NCI-H82 (cell line): ENCODE results near the gene AHCYL2.
A peak's percentile ranks its signal among the peaks of the same experiment; 100 is the strongest.
"Not testable (repeated sequence)": the region's sequence is repeated elsewhere in the genome, so short reads cannot be mapped to it uniquely, and the experiment has no call there.

Experiments used
- DNase-seq: peaks from one replicate; lab custom pipeline; 2025; lab: John Stamatoyannopoulos, UW

The AHCYL2 gene

DNA sequence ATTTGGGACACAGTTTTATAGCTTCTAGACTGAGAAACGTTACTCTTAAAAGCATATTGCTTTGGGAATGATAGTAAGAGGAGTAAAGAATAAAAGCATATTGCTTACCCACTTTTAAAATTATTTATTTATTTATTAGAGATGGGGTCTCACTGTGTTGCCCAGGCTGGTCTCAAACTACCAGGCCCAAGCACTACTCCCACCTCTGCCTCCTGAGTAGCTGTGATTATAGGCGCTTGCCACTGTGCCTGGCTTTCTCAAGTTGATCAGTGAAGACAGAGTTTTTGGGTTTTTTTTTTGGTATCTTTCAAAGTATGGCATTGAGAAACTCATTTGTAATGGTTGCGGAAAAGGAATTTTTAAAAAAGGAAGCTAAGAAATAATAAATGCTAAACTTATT lies 68.0 kb downstream of the AHCYL2 start:
- no peak for DNase-seq

DNA sequence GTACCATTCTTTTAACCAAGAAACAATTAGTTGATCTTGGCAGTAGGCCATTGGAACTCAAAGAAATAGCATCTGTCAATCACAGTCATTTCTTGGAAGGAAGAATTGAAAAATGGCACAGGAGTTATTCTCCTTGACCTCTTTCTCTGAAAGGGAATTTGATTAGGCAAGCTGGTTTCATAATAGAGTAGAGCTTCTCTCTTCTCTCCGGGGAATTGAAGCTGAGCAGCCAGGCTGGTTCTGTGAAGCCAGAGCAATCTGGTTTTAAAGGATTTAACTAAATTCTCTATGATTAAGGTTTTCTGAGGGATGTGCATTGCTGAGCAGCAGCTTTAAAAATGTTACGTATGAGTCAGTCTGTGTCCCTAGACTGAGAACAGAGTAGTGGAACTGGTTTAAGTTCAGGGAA lies 70.2 kb downstream of the AHCYL2 start:
- peak; percentile 83 for DNase-seq

DNA sequence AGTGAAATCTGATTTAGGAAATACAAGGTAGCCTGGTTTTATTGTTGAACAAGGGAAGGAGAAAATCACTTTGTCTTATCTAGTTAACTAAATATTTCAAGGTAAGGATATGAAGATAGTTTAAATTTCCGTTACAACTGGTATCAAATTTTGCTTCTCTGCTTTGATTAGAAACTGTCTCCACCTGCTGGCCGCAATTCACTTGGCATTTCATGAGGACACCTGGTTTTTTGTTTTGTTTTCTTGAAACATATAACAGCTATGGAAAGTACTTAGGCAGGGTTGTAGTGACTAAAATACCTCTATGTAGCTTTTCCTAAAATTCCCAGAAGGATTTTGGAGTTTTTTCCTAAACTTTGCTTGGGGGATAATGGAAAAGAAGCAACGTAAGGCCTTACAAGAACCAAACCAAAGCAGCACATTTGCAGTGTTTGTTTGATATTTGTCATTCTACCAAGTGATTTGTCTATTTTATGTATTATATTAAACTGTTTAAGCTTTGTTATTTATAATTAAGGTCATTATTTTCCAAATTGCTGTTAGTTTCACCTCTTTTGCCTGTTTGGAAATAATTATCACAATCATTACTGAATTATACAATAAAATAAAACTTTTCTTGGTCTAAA lies 73.6 kb downstream of the AHCYL2 start:
- DNase-seq, result peak; percentile 66

DNA sequence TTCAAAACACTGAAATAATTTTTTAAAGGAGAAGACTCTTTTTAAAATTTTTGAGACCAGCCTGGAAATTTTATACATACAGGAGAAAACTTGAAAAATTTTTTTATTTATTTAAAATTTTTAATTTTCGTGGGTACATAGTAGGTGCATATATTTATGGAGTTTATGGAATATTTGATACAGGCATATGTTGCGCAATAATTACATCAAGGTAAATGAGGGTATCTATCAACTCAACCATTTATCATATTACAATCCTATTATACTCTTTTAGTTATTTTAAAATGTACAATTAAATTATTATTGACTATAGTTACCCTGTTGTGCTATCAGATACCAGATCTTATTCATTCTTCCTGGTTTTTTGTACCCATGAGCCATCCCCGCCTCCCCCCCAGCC lies 75.1 kb downstream of the AHCYL2 start:
- no peak for DNase-seq

DNA sequence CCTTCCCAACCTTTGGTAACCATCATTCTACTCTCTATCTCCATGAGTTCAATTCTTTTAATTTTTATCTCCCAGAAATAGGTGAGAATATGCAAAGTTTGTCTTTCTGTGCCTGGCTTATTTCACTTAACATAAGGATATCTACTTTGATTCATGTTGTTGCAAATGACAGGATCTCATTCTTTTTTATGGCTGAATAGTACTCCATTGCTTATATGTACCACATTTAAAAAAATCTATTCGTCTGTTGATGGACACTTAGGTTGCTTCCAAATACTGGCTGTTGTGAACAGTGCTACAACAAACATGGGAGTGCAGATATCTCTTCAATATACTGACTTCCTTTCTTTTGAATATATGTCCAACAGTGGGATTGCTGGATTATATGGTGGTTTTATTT lies 75.5 kb downstream of the AHCYL2 start:
- DNase-seq, result not testable (repeated sequence)

DNA sequence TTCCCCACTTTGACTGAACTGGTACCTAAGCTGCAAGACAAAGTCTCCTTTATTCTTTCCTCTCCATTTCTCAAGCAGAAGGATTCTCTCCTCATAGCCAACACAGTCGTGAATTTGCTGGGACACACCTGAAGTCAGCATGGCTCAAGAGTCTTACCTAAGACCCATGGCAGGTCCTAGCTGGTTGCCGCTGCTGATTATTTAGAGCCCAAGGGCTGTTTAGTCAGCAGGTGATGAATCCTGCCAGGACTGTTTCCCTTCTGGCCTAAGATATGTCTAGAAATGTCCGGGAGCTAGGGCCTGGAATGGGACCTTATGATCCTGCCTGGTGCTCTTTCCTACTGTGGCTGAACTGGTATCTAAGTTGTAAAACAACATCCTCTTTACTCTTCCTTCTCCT lies 82.8 kb downstream of the AHCYL2 start:
- no peak for DNase-seq

DNA sequence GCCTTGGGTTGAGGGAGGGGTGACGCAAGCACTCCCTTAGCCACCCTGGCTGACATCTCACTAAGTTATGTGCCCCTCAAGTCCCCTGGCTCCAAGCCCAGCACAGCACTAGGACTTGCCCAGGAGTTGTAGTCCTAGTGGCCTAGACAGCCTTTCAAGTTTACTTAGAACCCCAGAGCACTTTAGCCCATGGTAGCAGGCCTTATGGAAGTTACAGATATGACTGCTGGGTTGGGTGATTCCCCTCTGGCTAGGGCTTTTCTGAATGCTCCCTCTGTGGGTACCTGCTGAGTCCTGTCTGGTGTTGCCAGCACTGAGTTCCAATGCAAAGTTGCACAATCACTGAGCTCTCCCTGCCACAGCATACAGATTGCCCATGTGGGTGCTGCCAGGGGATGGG lies 83.2 kb downstream of the AHCYL2 start:
- no peak for DNase-seq

DNA sequence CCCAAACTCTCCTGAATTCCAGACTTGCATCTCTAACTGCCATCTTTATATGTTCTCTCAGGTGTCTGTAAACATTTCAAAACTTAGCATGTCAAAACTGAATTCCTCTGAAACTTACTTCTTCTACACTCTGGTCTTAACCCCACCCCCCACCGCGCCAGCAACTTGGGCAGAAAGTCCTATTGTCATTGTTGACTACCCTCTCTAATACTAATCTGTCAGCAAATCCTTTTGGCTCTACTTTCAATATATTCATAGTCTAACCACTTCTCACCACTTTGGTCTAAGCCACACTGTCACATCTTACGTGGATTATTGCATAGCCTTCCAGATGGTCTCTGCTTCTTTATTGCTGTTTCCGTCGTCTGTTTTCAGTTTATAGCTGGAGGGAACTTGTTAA lies 86.6 kb downstream of the AHCYL2 start:
- DNase-seq, result peak; percentile 87

DNA sequence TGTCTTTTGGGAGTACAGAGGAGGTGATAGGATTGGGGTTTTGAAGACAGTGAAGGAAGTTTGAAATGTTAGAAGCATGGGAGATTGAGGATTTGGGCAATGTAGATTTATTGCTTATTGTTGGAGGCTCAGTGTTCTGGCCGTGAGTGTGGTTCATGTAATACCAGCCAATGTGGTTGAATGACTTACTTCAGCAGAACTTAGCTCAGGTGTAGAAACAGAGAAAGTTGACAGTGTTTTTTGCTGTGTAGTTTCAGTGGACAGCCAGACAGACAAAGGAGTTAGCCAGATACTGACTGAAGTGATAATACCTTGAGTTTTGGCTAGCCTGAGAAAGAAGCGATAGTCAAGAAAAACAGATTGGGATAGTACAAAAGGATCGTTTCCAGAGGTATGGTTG lies 88.5 kb downstream of the AHCYL2 start:
- no peak for DNase-seq

DNA sequence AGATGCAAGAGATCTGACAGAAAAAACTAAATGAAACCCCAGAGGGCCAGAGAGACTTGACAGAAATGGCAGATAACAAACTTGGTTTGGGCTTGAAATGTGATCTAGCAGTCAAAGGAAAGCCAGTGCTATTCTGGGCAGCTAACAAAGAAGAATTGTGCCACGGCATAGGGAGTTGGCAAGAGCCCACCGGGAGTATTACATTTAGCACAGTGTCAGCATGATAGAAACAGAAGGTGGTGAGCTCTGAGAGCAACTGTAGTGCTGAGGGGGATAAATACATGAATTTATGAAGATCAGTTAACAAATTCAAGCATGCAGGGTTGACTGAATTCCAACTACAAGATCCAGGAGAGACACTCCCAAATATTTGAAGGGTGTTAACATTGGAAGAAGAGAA lies 91.1 kb downstream of the AHCYL2 start:
- no peak for DNase-seq

DNA sequence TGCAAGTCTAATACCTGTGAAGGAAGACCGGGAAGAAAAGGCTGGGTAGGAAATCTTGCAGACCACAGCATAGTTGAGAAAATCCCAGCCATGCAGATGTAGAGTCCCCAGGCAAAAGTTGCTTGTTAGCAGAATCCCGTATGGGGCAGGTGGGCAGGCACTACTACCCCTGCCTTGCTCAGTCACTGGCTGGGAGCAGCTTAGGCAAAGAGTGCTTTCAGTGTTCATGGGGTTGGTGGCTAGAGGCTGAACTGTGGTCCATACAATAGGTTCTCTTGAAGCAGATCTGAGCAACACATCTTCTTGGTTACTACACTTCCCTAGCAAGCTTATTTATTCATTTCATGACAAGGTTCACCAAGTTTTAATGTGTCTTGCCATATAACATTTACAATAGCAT lies 92.6 kb downstream of the AHCYL2 start:
- no peak for DNase-seq

DNA sequence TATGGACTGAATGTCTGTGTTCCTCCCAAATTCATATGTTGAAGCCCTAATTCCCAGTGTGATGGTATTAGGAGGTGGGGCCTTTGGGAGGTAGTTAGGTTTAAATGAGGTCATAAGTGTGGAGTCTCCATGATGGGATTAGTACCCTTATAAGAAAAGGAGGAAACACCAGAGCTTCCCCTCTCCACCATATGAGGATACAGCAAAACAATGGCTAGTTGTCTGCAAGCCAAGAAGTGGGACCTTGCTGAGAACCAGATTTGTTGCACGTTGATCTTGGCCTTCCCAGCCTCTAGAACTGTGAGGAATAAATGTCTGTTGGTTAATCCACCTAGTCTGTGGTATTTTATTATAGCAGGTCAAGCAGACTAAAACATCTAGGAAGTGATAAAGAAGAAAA lies 102.2 kb downstream of the AHCYL2 start:
- peak; percentile 14 for DNase-seq

DNA sequence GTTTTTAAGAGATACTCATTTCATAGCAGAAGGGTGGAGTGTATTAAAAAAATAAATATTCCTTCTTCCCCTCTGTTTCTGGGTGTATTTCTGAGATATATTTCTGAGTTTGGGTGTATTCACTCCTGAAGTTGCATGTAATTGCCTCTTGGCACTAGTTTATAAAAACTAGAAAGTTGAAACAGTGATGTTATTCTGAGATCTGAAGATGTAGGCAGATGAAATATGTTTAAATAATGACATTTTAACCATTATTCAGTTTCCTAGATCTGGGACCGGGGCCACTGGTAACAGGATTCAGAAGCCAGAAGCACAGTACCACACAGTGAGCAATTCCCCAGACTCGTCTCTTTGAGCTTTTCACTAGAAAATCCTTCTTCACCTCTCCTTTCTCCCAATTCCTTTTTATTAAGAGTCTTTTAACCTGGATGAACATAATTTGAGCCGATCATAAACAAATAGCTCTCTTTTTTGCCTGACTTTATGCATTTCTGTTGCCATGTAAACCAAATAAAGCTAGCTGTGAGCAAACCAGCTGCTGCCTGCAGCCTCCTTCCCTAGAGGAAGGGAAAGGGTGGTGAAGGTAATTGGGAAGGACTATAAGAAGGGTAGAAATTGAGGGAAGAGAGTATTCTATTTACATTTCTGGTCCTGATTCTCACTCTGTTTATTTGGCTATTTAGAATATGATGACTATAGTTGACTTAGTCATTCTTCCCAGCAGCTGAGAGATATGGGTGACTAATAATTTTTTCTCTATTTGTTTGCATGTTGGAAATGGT lies 107.6 kb downstream of the AHCYL2 start:
- DNase-seq, result no peak

DNA sequence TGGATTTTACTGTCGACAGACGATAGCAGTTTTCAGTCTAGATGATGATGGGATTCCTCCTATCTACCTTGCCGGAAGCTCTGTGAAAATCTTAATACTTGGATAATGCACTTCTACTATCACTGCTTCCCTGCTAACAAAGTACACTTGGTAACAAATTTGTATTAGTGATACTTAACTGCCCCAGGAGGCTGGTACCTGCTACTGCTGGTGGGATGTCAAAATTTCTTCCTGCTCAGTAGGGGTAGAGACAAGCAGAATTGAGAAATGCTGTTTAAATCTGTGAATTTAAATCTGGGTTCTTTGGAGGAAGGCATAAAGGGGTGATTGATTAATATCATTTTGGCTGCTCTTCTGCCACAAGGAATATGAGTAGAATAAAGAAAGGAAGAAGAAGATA lies 109.6 kb downstream of the AHCYL2 start:
- no peak for DNase-seq

DNA sequence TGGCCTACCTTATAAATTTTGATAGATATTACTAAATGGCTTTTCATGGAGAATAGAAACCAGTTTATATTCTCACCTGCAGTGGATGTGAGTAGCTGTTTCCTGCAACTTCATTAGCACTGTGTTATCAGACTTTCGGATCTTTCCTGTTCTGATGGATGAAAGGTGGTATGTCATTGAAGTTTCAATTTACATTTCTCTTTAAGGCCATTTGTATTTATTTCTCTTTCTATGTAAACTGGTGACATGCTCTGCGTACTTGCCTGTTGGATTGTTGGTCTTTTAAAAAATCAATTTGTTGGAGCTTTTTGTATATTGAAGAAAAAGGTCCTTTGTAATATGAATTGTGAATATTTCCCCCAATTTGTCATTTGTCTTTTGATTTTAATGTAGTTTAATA lies 113.6 kb downstream of the AHCYL2 start:
- no peak for DNase-seq

DNA sequence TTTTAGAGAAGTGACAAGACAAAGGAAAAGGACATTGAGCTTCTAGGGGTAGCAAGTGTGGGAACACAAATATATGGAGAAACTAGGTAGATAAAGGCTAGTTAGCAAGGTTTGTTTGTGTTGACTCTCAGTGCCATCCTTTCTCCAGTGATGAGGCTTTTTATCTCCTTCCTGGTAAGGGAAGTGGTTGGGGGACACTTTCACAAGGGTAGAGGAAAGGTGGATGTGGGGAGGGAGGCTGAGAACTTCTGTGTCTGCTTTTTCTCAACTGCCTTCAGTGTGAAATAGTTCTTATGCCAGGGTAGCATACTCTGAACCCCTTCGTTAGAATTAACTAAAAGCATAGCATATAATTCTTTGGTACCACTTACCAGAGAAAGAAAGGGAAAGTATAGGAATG lies 116.4 kb downstream of the AHCYL2 start:
- no peak for DNase-seq

DNA sequence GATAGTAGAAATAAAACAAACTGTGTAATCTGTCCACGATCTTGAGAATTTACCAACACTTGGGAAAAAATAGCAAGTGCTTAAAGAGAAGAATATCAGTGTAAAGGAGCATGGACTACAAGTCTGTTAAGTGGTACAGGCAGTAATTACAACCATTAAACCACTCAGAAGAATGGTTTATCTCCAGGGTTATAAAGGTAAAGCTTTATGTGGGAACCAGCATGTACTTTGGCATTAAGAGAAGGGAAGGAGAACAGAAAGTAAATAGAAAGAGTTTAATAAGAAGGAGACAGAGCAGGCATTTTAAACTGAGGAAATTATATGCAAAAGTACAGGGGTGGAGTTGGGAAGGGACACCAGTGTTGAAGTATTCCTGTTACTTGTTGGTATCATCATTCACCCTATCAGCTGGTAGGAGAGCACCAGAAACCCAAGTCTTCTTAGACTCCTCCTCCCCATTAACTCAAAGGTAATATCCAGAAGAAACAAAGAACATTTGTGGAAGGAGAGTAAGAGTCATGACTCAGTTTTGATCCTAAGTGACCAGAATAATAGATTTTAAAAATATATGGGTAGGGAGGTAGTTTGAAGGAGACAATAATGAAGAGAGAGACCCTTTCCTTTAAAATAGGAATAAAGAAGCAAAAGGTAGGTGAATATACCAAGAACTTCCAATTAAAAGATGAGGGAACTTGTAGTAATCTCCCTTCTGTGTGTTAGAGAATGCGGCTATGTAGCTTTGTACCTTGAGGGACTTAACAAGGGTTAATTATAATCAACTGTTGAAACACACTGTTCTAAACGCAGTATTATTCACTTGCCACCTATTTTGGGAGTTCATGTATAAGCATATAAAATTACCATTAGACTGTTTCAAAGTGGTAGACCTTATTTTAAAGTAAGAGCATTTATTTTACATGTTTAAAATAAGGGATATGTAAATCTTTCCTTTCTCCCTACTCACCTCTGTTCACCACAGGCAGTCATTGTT lies 117.3 kb downstream of the AHCYL2 start:
- DNase-seq, result no peak

DNA sequence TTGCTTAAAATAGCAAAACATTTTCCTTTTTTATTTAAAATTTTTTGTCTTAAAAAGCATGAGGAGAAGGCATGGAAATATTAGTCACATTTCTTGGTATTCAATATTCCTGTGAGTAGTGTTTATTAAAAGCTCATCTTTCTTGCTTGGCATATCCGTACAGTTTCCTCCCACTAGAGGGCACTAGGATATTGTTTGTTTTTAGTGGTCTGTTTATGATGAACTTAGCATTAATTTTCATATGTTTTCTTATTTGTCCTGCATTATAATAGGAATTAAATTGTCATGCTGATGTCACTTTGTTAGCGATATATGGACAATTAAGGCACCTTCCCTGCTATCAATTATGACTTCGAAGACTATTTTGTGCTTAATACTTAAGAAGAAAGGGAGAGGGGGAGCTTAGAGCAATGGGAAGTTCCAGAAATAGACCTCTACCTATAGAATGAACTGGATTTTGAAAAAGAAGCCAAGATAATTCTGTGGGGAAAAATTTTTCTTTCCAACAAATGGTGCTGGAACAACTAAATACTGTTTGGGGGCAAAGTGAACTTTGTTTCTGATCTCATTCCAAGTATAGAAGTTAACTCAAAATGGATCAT lies 118.4 kb downstream of the AHCYL2 start:
- peak; percentile 59 for DNase-seq

DNA sequence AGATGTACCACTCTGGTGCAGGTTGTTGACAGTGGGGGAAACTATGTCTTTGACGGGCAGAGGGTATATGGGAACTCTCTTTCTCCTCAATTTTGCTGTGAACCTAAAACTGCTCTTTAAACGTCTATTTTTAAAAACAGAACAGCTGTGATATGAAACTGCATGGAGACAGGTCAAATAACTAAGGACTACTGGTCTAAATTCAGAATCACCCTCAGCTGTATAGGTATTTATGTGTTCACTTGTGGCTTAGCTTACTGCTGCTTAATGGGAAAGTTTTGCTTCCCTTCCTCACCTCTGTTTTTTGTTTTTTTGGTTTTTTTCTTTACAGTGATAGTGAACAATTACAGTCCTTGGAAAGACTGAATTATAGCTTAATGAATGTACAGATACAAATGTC lies 122.5 kb downstream of the AHCYL2 start:
- DNase-seq, result no peak

DNA sequence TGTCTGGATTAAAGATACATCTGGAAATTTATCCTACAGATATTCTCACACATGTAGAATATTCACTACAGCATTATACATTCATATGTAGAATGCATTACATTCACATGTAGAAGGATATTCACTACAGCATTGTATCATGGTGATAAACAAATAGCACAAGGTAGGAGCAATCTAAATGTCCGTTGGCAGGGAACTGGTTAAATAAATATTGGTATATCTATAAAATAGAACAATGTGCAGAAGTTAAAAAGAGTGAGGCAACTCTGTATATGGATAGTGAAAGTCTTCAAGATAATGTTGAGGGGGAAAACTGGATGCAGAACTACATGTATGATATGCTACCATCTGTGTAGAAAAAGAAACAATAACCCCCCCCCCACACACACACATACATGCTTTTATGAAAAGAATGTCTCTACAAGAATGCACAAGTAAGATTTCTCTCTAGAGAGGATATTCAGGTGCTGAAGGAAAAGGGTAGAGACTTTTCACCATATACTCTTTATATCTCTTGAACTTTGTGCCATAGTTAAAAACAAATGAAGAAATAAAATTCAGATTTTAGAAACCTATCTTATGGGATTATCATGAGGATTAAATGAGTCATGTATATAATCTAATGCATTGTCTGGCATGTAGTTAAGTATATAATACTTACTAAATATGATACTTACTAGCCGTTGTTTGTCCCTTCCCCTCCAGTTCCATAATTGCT lies 123.4 kb downstream of the AHCYL2 start:
- no peak for DNase-seq

DNA sequence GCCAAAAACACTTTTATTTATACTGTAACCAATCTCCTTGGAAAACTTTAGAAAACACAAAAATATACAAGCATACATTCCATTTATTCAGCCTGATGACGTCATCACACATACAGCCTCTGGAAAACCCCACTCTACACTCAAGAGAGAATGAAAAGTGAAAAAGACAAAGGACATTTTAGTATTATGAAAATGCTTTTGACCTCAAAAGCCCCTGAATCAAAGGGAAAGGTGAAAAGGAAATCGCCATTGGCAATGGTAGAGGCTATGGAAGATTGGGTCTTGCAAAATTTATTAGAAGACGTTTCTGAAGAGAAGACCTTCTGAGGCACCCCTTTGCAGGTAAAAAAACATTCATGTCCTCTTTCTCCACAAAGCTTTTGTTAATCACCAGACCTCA lies 126.5 kb downstream of the AHCYL2 start:
- DNase-seq, result no peak

DNA sequence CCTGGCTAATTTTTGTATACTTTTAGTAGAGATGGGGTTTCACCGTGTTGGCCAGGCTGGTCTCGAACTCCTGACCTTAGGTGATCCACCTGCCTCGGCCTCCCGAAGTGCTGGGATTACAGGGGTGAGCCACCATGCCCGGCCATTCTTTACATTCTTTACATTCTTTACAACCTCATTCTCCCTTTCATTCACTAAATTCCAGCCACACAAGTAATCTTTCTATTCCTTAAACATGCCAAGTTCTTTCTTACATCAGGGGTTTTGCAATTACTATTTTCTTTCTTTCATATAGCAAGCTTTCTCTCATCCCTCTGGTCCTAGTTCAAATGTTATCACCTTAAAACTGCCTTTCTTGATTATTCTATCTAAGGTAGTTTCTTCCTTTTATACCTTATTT lies 128.3 kb downstream of the AHCYL2 start:
- DNase-seq, result not testable (repeated sequence)
